Measurements from ENCODE around the gene TBC1D1.

Gene TBC1D1

GRCh38 chr4:37858112-37858511 is 32.8 kb upstream of the TBC1D1 start:
- Mint-ChIP-seq H3K27ac (no peak overlapping the region), H3K4me3 (no peak overlapping the region), H3K9me3 (no peaks in the 10 kb centered on the region), H3K27me3 (ENCODE audit: low read depth) (no peaks in the 10 kb centered on the region), H3K36me3 (ENCODE audit: low read depth) (peaks cover 32% of the 10 kb centered on the region), H3K4me1 (no peaks in the 10 kb centered on the region)
- no peak for TF ChIP-seq CTCF (IDR thresholded peaks at IDR 0.05; ENCODE audit: unreplicated experiment in 3 of 3)

GRCh38 chr4:37858872-37859271 is 32.0 kb upstream of the TBC1D1 start:
- no peaks in the 10 kb centered on the region for H3K9me3 Mint-ChIP-seq
- no peak for TF ChIP-seq CTCF (IDR thresholded peaks at IDR 0.05; ENCODE audit: unreplicated experiment in 3 of 3)
- H3K4me1 Mint-ChIP-seq = no peaks in the 10 kb centered on the region
- H3K4me3 Mint-ChIP-seq = no peak overlapping the region
- H3K27ac Mint-ChIP-seq = no peak overlapping the region
- no peaks in the 10 kb centered on the region for H3K27me3 Mint-ChIP-seq (ENCODE audit: low read depth)
- H3K36me3 Mint-ChIP-seq (ENCODE audit: low read depth) = peaks cover 27% of the 10 kb centered on the region

GRCh38 chr4:37860266-37860665 is 30.6 kb upstream of the TBC1D1 start:
- H3K4me1 Mint-ChIP-seq = peaks cover 8% of the 10 kb centered on the region
- H3K36me3 Mint-ChIP-seq (ENCODE audit: low read depth) = peaks cover 25% of the 10 kb centered on the region
- no peaks in the 10 kb centered on the region for H3K27me3 Mint-ChIP-seq (ENCODE audit: low read depth)
- H3K4me3 Mint-ChIP-seq = no peak overlapping the region
- TF ChIP-seq CTCF (IDR thresholded peaks at IDR 0.05; ENCODE audit: unreplicated experiment in 3 of 3) = no peak
- H3K9me3 Mint-ChIP-seq = no peaks in the 10 kb centered on the region
- no peak overlapping the region for H3K27ac Mint-ChIP-seq

- Mint-ChIP-seq H3K4me3 (no peak overlapping the region), H3K27me3 (ENCODE audit: low read depth) (no peaks in the 10 kb centered on the region), H3K36me3 (ENCODE audit: low read depth) (peaks cover 34% of the 10 kb centered on the region), H3K27ac (no peak overlapping the region), H3K4me1 (peaks cover 14% of the 10 kb centered on the region), H3K9me3 (no peaks in the 10 kb centered on the region)
- no peak for TF ChIP-seq CTCF (IDR thresholded peaks at IDR 0.05; ENCODE audit: unreplicated experiment in 3 of 3)
Observed at GRCh38 chr4:37862961-37863360, 27.9 kb upstream of the TBC1D1 start.

- Mint-ChIP-seq H3K9me3 (no peaks in the 10 kb centered on the region), H3K4me3 (no peak overlapping the region), H3K27me3 (ENCODE audit: low read depth) (peaks cover 4% of the 10 kb centered on the region), H3K36me3 (ENCODE audit: low read depth) (peaks cover 29% of the 10 kb centered on the region), H3K27ac (peak overlapping the region in 1 of 3 experiments; percentile 26), H3K4me1 (peaks cover 14% of the 10 kb centered on the region)
- TF ChIP-seq CTCF (IDR thresholded peaks at IDR 0.05; ENCODE audit: unreplicated experiment in 3 of 3) = no peak
Observed at GRCh38 chr4:37864786-37865185, 26.1 kb upstream of the TBC1D1 start.

- Mint-ChIP-seq H3K36me3 (ENCODE audit: low read depth) (peaks cover 29% of the 10 kb centered on the region), H3K9me3 (no peaks in the 10 kb centered on the region), H3K27me3 (ENCODE audit: low read depth) (peaks cover 4% of the 10 kb centered on the region), H3K4me3 (no peak overlapping the region), H3K4me1 (peaks cover 14% of the 10 kb centered on the region), H3K27ac (peak overlapping the region in 1 of 3 experiments; percentile 10)
- TF ChIP-seq CTCF (IDR thresholded peaks at IDR 0.05; ENCODE audit: unreplicated experiment in 3 of 3) = no peak
Observed at GRCh38 chr4:37865450-37865849, 25.4 kb upstream of the TBC1D1 start.

All from nephron (organoid).